Naive B cell (primary cell): ENCODE data around the gene SLC52A3. TPM values are rescaled to one million over a fixed set of nuclear protein-coding genes. Genes with fewer than 3 reads are reported as not detected.
"Not testable (repeated sequence)": the region's sequence is repeated elsewhere in the genome, so short reads cannot be mapped to it uniquely, and the experiment has no call there.

Experiments used
- ATAC-seq, 2 donors: fragments of 150-1000 bp; cut with Tn5 transposase; 2 replicates each; pipeline ENCODE4 v1.10.0; 2021; ENCODE audit warnings: low read depth in 2 of 2, mild to moderate bottlenecking in 2 of 2, moderate library complexity in 2 of 2
- DNase-seq: peaks from one replicate; pipeline ENCODE4 v3.0.0; 2022
- H3K27ac Mint-ChIP-seq, 6 donors: one replicate each; pipeline ENCODE4 v1.8.0; 2020 to 2022; ENCODE audit warnings: mild to moderate bottlenecking in 6 of 6, mixed read lengths in 6 of 6, moderate library complexity in 5 of 6, inconsistent platforms in 2 of 6
- H3K27me3 Mint-ChIP-seq, 3 donors: one replicate each; pipeline ENCODE4 v1.8.0; 2021 to 2022; ENCODE audit warnings: mixed read lengths in 3 of 3, mild to moderate bottlenecking in 1 of 3
- H3K36me3 Mint-ChIP-seq, 2 donors: one replicate each; pipeline ENCODE4 v1.8.0; 2020 to 2022; ENCODE audit warnings: mixed read lengths in 2 of 2, inconsistent platforms in 1 of 2, mild to moderate bottlenecking in 1 of 2
- H3K4me1 Mint-ChIP-seq, 3 donors: one replicate each; pipeline ENCODE4 v1.8.0; 2020 to 2022; ENCODE audit warnings: mixed read lengths in 3 of 3, inconsistent platforms in 1 of 3, mild to moderate bottlenecking in 1 of 3, moderate library complexity in 1 of 3
- H3K4me3 Mint-ChIP-seq, 8 donors: one replicate each; pipeline ENCODE4 v1.8.0; 2020 to 2022; ENCODE audit warnings: mild to moderate bottlenecking in 8 of 8, mixed read lengths in 8 of 8, moderate library complexity in 8 of 8, inconsistent platforms in 2 of 8
- H3K9me3 Mint-ChIP-seq, 7 donors: one replicate each; pipeline ENCODE4 v1.8.0; 2020 to 2022; ENCODE audit warnings: mixed read lengths in 7 of 7, mild to moderate bottlenecking in 5 of 7, inconsistent platforms in 2 of 7, moderate library complexity in 1 of 7
- polyA plus RNA-seq, 6 donors: library from polyadenylated mRNA; unstranded; fragments of 300-500 nt; fragmentation: Illumina TruSeq; gene quantifications; one replicate each; pipeline ENCODE4 v1.2.3, GENCODE V29; 2021; ENCODE audit warnings: low read depth in 6 of 6

Gene SLC52A3
- not detected for polyA plus RNA-seq

GRCh38 chr20:768426-768978 is at the start of gene SLC52A3:
Gene SLC52A3 (minus strand): TSS chr20:768500. CDS start chr20:765774, 2,726 bp downstream.
- Mint-ChIP-seq H3K4me1 (peaks cover 0 to 2% (median 0%) of the 10 kb centered on the region in 3 donors), H3K27me3 (peaks cover 9 to 45% (median 41%) of the 10 kb centered on the region in 3 donors), H3K27ac (no peak within 1 kb of the TSS), H3K9me3 (peaks cover 0 to 3% (median 0%) of the 10 kb centered on the region in 7 donors), H3K36me3 (no peaks in the 10 kb centered on the region), H3K4me3 (no peak within 1 kb of the TSS)
- no peak for ATAC-seq
- no peak for DNase-seq

DNA sequence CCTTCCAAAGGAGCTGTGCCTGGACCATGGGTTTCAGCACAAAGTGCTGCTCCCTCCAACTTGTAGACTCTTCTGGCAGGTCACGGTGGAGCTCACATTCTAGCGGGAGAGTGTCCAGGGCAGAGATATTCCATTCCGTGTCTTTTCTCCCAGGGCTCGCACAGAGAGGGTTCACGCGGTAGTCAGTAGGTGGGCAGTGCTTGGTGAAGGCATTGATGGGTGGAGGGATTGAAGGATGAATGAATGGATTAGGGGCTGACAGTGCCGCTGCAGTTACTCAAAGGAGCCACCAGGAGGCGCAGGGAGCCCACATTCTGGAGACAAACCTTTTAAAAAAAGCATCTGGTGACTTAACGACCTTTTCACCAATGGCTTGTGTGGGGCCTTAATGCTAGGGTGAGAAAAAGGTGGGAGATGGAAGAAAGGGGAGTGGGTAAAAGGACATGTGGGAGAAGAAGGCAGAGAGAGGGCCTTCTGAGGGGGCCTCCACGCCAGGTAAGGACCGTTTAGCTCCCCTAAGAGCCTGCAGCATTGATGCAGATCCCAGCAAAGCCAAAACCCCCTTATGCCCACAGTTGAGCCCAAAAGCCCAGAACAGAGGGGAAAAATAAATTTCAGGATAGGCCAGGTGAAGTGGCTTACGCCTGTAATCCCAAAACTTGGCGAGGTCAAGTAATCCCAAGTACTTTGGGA is 47.8 kb upstream of the SLC52A3 start:
- H3K9me3 Mint-ChIP-seq = no peaks in the 10 kb centered on the region
- ATAC-seq (peak; percentile 37 to 47), DNase-seq (peak; percentile 61)
- H3K4me3 Mint-ChIP-seq = peak overlapping the region in 2 of 8 donors; percentile 18 to 44
- peaks cover 18 to 45% (median 44%) of the 10 kb centered on the region in 3 donors for H3K27me3 Mint-ChIP-seq
- H3K4me1 Mint-ChIP-seq = peaks cover 6 to 17% (median 8%) of the 10 kb centered on the region in 3 donors
- no peaks in the 10 kb centered on the region for H3K36me3 Mint-ChIP-seq
- H3K27ac Mint-ChIP-seq = peak overlapping the region in 4 of 6 donors; percentile 0 to 75 (median 6)

GRCh38 chr20:815226-815625 is 46.9 kb upstream of the SLC52A3 start:
- Mint-ChIP-seq H3K36me3 (no peaks in the 10 kb centered on the region), H3K9me3 (no peaks in the 10 kb centered on the region), H3K27me3 (peaks cover 22 to 53% (median 52%) of the 10 kb centered on the region in 3 donors), H3K4me1 (peaks cover 6 to 13% (median 8%) of the 10 kb centered on the region in 3 donors), H3K4me3 (no peak overlapping the region), H3K27ac (peak overlapping the region in 1 of 6 donors; percentile 6)
- DNase-seq (no peak), ATAC-seq (no peak)

GRCh38 chr20:813390-813789 is 45.1 kb upstream of the SLC52A3 start:
- DNase-seq (no peak), ATAC-seq (no peak)
- peaks cover 5 to 6% (median 6%) of the 10 kb centered on the region in 3 donors for H3K4me1 Mint-ChIP-seq
- H3K27ac Mint-ChIP-seq = no peak overlapping the region
- no peak overlapping the region for H3K4me3 Mint-ChIP-seq
- H3K27me3 Mint-ChIP-seq = peaks cover 34 to 60% (median 54%) of the 10 kb centered on the region in 3 donors
- H3K36me3 Mint-ChIP-seq = no peaks in the 10 kb centered on the region
- H3K9me3 Mint-ChIP-seq = peaks cover 0 to 12% (median 3%) of the 10 kb centered on the region in 7 donors

DNA sequence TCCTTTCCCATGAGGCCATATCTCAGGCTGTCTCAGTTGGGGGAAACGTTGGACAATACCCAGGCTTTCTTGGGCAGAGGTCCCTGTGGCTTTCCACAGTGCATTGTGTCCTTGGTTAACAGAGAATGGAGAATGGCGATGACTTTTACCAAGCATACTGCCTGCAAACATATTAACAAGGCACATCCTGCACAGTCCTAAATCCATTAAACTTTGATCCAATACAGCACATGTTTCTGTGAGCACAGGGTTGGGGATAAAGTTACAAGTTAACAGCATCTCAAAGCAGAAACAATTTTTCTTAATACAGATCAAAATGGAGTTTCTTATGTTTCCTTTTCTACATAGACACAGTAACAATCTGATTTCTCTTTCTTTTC is 44.1 kb upstream of the SLC52A3 start:
- peaks cover 0 to 16% (median 4%) of the 10 kb centered on the region in 7 donors for H3K9me3 Mint-ChIP-seq
- H3K27me3 Mint-ChIP-seq = peaks cover 34 to 60% (median 54%) of the 10 kb centered on the region in 3 donors
- ATAC-seq = not testable (repeated sequence)

DNA sequence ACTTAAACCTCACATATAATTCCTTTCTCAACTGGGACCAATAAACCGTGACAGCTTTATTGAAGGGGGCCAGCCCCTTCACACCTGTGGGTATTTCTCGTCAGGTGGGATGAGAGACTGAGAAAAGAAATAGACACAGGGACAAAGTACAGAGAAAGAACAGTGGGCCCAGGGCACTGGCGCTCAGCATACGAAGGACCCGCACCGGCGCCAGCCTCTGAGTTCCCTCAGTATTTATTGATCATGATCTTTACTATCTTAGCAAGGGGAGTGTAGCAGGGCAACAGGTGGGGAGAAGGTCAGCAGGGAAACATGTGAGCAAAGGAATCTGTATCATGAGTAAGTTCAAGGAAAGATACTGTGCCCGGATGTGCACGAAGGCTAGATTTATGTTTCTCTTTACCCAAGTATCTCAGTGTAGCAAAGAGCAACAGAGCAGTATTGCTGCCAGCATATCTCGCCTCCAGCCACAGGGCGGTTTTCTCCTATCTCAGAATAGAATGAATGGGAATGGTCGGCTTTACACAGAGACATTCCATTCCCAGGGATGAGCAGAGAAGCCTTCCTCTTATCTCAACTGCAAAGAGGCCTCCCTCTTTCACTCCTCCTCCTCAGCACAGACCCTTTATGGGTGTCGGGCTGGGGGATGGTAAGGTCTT is 43.6 kb upstream of the SLC52A3 start:
- H3K4me1 Mint-ChIP-seq, H3K36me3 Mint-ChIP-seq, H3K27ac Mint-ChIP-seq, ATAC-seq, DNase-seq, H3K4me3 Mint-ChIP-seq: not testable (repeated sequence)
- H3K9me3 Mint-ChIP-seq = peaks cover 0 to 16% (median 4%) of the 10 kb centered on the region in 7 donors
- peaks cover 34 to 60% (median 54%) of the 10 kb centered on the region in 3 donors for H3K27me3 Mint-ChIP-seq

More for the DNA sequence above, 44.1 kb upstream of the SLC52A3 start:
- not testable (repeated sequence) for H3K36me3 Mint-ChIP-seq, H3K4me1 Mint-ChIP-seq, DNase-seq, H3K27ac Mint-ChIP-seq, H3K4me3 Mint-ChIP-seq

- no peak for ATAC-seq
- peaks cover 4 to 42% (median 13%) of the 10 kb centered on the region in 7 donors for H3K9me3 Mint-ChIP-seq
- no peaks in the 10 kb centered on the region for H3K4me1 Mint-ChIP-seq
- no peak for DNase-seq
- H3K36me3 Mint-ChIP-seq = no peaks in the 10 kb centered on the region
- peaks cover 17 to 29% (median 27%) of the 10 kb centered on the region in 3 donors for H3K27me3 Mint-ChIP-seq
- no peak overlapping the region for H3K4me3 Mint-ChIP-seq
- no peak overlapping the region for H3K27ac Mint-ChIP-seq
Measured at GRCh38 chr20:805713-806112, 37.4 kb upstream of the SLC52A3 start.

GRCh38 chr20:801678-802077 is 33.4 kb upstream of the SLC52A3 start:
- Mint-ChIP-seq H3K4me1 (no peaks in the 10 kb centered on the region), H3K4me3 (no peak overlapping the region), H3K27me3 (peaks cover 8 to 41% (median 27%) of the 10 kb centered on the region in 3 donors), H3K36me3 (no peaks in the 10 kb centered on the region), H3K9me3 (peaks cover 5 to 24% (median 6%) of the 10 kb centered on the region in 7 donors), H3K27ac (no peak overlapping the region)
- ATAC-seq (no peak), DNase-seq (no peak)

DNA sequence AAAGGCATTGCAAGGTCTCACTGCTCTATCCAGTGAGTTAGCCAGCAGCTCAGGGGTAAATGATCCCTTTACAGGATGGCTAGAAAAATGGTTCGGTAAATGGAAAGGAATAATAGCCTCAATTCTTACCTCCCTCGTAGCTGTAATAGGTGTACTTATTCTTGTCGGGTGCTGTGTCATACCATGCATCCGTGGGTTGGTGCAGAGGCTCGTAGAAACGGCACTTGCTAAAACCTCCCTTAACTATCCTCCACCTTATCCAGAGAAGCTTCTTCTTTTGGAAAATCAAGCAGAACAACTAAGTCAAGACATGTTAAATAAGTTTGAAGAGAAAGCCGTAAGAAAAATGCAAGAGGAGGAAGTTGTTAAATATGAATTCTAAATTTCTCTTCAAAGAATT is 31.7 kb upstream of the SLC52A3 start:
- not testable (repeated sequence) for H3K36me3 Mint-ChIP-seq, DNase-seq, H3K4me1 Mint-ChIP-seq, H3K4me3 Mint-ChIP-seq, ATAC-seq, H3K27ac Mint-ChIP-seq
- Mint-ChIP-seq H3K9me3 (peaks cover 0 to 13% (median 4%) of the 10 kb centered on the region in 7 donors), H3K27me3 (peaks cover 13 to 41% (median 28%) of the 10 kb centered on the region in 3 donors)

DNA sequence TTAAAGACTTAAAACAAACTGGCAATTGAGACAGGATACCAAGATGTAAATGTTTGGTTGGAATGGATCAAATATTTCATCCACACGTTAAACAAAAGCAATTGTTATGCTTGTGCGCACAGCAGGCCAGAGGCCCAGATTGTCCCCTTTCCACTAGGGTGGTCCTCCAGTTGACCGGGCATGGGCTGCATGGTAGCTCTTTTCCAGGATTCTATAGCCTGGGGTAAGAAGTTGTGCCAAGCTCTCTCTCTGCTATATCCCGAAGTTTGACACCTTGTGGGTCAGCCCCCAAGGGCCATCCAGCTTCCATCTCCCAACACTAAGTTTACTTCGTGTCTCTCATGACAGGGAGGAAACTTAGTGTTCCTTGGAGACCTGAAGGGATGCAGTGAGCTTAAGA is 30.4 kb upstream of the SLC52A3 start:
- not testable (repeated sequence) for H3K4me1 Mint-ChIP-seq, ATAC-seq, H3K4me3 Mint-ChIP-seq, H3K9me3 Mint-ChIP-seq, H3K27ac Mint-ChIP-seq, H3K36me3 Mint-ChIP-seq, DNase-seq
- H3K27me3 Mint-ChIP-seq = peaks cover 13 to 41% (median 33%) of the 10 kb centered on the region in 3 donors

- Mint-ChIP-seq H3K9me3 (peaks cover 2 to 20% (median 9%) of the 10 kb centered on the region in 7 donors), H3K4me1 (no peaks in the 10 kb centered on the region), H3K36me3 (peaks cover 0 to 10% of the 10 kb centered on the region in 2 donors), H3K27me3 (peaks cover 13 to 33% (median 32%) of the 10 kb centered on the region in 3 donors), H3K4me3 (no peak overlapping the region), H3K27ac (no peak overlapping the region)
- DNase-seq (no peak), ATAC-seq (no peak)
Measured at GRCh38 chr20:796921-797320, 28.6 kb upstream of the SLC52A3 start.

- Mint-ChIP-seq H3K9me3 (peaks cover 5 to 37% (median 22%) of the 10 kb centered on the region in 7 donors), H3K4me3 (no peak overlapping the region), H3K36me3 (peaks cover 0 to 15% of the 10 kb centered on the region in 2 donors), H3K4me1 (no peaks in the 10 kb centered on the region), H3K27ac (no peak overlapping the region), H3K27me3 (peaks cover 10 to 31% (median 21%) of the 10 kb centered on the region in 3 donors)
- DNase-seq (no peak), ATAC-seq (no peak)
Measured at GRCh38 chr20:792248-792647, 23.9 kb upstream of the SLC52A3 start.

GRCh38 chr20:791056-791455 is 22.8 kb upstream of the SLC52A3 start:
- peaks cover 0 to 15% of the 10 kb centered on the region in 2 donors for H3K36me3 Mint-ChIP-seq
- DNase-seq (no peak), ATAC-seq (no peak)
- no peaks in the 10 kb centered on the region for H3K4me1 Mint-ChIP-seq
- peaks cover 5 to 37% (median 23%) of the 10 kb centered on the region in 7 donors for H3K9me3 Mint-ChIP-seq
- H3K4me3 Mint-ChIP-seq = no peak overlapping the region
- H3K27ac Mint-ChIP-seq = no peak overlapping the region
- H3K27me3 Mint-ChIP-seq = peaks cover 12 to 40% (median 29%) of the 10 kb centered on the region in 3 donors
